HS-5 (cell line): Measurements from ENCODE around the gene MEGF6.

ENCODE experiments used
- DNase-seq: peaks from one replicate; pipeline ENCODE4 v3.0.0-alpha.2; 2012; ENCODE audit warnings: low read depth

The MEGF6 gene

GRCh38 chr1:3642919-3643675 is 31.8 kb upstream of the MEGF6 start:
- DNase-seq: no peak

DNA sequence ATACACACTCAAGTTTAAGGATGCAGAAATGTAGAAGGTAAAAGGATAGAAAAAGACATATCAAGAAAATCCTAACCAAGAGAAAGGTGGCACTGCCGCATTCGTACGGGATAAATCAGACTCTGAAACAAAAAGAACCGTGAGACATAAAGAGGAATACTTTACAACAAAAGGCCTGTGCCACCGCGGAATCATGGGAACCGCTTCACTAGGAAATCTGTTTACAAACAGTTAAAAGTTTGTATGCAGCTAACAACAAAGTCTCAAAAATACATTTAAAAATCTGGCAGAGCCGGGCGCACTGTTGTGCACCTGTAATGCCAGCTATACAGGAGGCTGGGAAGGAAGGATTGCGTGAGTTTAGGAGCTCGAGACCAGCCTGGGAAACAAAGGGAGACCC is 30.5 kb upstream of the MEGF6 start:
- no peak for DNase-seq

- DNase-seq: no peak
Observed at GRCh38 chr1:3641046-3641760, 29.9 kb upstream of the MEGF6 start.

DNA sequence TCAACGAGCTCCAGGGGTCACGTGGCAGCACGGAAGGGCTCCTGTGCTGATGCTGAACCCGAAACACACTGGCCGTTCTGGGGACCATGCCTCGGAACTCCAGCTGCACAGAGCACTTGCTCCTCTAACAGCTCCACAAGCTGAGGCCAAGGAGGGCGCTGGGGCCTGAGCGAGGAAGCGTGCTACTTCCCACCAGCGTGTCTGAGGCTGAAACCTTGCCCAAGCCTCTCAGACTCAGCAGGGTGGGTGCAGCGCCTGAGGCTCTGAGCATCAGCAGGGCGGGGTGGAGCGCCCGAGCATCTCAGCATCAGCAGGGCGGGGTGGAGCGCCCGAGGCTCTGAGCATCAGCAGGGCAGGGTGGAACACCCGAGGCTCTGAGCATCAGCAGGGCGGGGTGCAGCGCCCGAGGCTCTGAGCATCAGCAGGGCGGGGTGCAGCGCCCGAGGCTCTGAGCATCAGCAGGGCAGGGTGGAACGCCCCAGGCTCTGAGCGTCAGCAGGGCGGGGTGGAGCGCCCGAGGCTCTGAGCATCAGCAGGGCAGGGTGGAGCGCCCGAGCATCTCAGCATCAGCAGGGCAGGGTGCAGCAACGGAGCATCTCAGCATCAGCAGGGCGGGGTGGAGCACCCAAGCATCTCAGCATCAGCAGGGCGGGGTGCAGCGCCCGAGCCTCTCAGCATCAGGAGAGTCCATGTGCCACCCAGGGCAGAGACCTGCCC is 29.0 kb upstream of the MEGF6 start:
- DNase-seq: no peak

GRCh38 chr1:3639397-3639911 is 28.1 kb upstream of the MEGF6 start:
- no peak for DNase-seq

DNA sequence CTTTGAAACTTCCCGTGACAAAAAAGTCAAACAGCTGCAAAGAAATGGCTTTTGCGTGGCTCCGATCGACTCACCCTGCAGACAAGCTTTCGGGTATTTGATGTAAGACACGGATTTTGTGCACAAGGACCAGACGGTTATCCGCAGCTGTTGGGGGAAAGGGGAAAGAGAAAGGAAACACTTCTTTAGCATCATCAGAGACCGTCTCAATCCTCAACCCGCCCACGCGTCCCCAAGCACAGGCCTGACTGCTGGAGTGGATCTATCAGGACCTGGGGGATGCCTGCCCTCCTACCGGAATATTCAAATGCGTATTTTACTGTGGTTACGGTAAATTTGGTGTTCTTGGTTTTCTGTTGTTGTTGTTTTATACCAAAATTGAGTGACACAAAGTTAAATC is 27.4 kb upstream of the MEGF6 start:
- no peak for DNase-seq

DNA sequence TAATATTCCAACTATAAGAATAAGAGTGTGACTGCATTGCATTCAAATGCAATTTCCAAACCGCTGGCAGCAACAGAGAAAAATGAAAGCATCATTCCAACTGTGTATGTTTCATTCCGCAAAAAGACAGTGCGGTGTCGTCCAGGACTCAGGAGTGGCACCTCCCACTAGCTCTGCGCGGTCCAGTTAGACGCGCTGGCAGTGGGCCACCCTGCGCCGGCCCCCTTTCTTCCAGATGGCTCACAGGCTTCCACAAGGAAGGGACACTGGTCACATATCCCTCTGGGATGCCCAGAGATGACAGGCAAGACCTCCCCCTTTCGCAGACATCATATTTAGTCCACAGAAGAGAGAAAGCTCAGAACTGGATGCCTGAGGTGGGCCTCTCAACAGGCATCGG is 26.7 kb upstream of the MEGF6 start:
- no peak for DNase-seq

DNA sequence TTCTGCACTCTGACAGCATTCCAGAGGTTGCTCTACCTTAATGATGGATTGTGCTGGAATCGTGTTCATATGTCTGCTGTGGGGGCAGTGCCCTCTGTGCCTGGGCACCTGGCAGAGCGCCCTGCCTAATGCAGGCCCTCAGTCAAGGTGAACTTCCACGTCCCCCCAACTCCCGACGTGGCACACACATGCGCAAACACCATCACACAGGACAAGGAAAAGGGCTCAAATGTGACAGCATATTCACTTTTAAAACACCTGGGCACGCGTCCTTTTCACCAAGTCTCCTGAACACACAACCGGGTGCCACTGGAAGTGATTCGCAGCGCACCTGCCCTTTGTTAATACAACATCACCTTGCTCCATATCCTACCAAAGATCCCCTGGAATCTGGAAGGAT is 25.2 kb upstream of the MEGF6 start:
- DNase-seq: no peak

- DNase-seq: no peak
Observed at GRCh38 chr1:3636080-3636479, 24.8 kb upstream of the MEGF6 start.

GRCh38 chr1:3634059-3634800 is 22.9 kb upstream of the MEGF6 start:
- no peak for DNase-seq

DNA sequence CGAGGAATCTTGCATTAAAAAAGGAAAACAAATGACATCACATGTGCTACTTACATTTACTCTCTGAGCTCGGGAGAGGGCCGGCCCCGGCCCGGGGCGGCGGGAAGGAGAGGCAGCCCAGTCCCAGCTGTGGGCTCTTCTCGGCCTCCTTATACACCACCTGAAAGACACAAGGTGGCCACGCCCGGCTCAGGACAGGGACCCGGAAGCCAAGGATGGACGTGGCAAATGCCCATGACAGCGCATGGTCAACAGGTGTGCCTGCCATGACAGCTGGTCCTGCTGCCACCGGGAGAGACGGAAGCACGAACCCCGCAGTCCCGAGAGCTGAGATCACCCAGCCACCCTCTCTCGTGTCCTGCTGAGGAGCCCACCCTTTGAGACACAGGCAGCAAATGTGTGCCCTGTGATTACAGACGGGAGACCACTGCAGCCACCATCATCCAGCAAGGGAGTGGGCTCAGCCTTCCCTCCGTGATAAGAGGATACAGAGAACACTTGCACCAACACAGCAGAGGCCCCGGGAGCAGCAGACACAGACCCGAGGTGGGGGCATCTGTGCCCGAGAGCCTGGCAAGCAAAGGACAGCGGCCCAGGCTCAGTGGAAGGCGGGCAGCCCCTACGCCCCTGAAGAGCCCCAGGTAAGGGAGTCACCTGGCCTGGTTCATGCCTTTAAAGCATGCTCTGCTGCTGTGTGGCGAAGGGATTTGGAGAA is 22.2 kb upstream of the MEGF6 start:
- DNase-seq: no peak

DNA sequence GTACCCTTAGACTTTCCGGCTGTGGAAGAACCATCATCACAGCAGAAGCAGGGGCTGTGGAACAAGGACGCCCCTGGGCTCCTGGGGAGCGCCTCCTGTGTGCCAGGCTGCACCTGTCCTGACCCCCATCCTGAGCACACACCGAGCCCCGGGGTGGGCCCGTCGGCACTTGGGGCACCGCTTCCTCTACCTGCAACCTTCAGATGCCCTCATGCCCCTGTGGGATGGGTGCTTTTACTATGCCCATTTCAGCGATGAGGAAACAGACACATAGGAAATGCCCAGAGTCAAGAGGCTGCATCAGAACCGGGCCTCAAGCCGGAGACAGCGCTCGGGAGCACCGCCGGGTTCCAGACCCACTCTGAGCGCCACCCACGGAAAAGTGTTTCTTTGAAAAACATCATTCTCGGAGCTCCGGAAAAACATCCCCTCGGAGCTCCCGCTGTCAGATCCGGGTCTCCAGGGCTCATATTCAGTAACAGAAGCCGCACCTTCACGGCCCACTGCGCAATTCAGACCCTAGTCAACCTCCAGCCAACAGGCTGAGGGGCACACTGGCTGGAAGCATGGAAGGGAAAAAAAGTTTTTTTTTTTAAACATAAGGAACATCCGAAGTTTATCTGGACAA is 21.5 kb upstream of the MEGF6 start:
- no peak for DNase-seq

GRCh38 chr1:3632298-3632697 is 21.0 kb upstream of the MEGF6 start:
- no peak for DNase-seq

GRCh38 chr1:3631320-3632260 is 20.3 kb upstream of the MEGF6 start:
- no peak for DNase-seq

DNA sequence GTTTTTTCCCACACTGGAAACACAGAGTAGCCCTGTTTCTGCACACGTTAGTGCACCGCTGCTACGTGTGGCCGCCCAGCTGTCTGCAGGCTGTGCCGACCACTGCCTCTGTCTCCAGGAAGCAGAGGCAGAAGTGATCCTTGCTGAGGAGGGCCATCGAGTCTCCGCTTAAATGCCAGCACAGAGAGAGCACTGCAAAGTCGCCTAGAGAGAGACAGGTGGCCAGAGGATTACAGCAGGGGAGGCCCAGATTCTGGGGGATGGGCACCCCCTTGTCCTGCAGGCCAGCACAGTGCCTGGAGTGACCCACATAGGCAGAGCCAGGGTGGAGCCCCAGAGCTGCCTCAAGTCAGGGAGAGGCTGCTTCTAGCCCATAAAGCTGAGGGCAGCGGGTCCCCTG is 19.6 kb upstream of the MEGF6 start:
- no peak for DNase-seq

DNA sequence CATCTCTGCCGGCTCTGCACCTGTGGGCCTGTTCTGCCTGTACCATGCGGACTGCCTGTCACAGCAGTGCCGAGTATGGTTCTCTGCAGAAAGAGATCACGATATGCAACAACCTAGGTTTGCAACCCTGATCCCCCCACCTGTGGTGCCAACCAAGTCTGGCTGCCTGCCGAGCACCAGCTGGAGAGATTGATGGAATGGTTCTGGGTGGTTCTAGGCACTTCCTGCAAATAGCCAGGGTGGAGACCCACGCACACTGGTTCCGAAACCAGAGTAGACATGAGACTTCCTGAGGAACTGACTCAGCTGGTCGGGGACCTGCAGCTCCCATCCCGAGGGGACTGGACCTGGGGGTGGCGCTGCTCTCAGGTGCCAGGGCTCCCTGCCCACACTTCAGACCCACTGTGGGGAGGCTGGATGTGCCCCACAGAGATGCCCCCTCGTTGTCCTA is 18.9 kb upstream of the MEGF6 start:
- no peak for DNase-seq

DNA sequence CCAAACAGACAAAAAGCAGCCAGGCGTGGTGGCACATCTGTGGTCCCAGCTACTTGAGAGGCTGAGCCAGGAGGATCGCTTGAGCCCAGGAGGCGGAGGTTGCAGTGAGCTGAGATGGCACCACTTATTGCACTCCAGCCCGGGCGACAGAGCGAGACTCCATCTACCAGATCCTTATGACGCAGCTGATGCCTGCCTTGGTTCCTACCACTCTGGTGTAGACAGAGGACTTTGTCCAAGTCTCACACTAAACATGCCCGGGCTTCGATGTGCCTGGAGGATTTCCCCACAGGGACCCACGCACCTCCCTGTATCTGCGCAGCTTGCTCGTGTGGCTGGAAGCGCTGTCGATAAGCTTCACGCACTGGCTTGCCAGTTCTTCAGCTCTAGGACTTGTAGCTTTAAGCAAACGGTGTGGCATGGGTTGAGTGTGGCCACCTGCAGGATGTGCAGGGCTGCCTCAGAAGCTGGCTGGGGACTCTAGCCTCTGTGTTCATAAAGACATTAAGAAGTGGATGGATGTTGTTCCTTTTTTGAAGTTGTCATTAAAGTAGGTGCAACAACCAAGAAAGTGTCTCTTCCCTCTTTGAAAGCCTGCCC is 18.4 kb upstream of the MEGF6 start:
- DNase-seq: no peak

GRCh38 chr1:3628445-3628844 is 17.1 kb upstream of the MEGF6 start:
- no peak for DNase-seq

GRCh38 chr1:3627515-3628253 is 16.4 kb upstream of the MEGF6 start:
- no peak for DNase-seq
